Measurements from ENCODE around the gene CEP295NL.

GRCh38 chr17:78898075-78898836, 4.7 kb downstream of the CEP295NL start:
- no peak for TF ChIP-seq CTCF (IDR thresholded peaks at IDR 0.05; ENCODE audit: low read depth, low read length)
- no peak for TF ChIP-seq EZH2phosphoT487 (IDR thresholded peaks at IDR 0.05; ENCODE audit: low read depth)
